Keratinocyte (primary cell): ENCODE results near the gene SLC39A9. TPM values are rescaled to one million over a fixed set of nuclear protein-coding genes. Genes with fewer than 3 reads are reported as not detected.

ENCODE experiments used
- DNase-seq: peaks from one replicate; pipeline ENCODE4 v3.0.0-alpha.2; 2011; ENCODE audit warnings: low read depth, missing footprints, low spot score
- FAIRE-seq: peaks from 2 replicates; lab custom pipeline; 2011; peaks lifted over from hg19 to GRCh38; lab: Jason Lieb, UNC
- H2AFZ ChIP-seq: 2 replicates; pipeline ENCODE4 v1.6.0; 2012; ENCODE audit warnings: low read length, control low read depth, inconsistent platforms; ENCODE audit not compliant: control insufficient read depth
- H3K27ac ChIP-seq: 2 replicates; pipeline ENCODE4 v1.5.1; 2011; ENCODE audit warnings: low read length; ENCODE audit not compliant: control insufficient read depth, insufficient read depth
- H3K27me3 ChIP-seq: 3 replicates; pipeline ENCODE4 v1.6.0; 2011; ENCODE audit warnings: low read length; ENCODE audit not compliant: control insufficient read depth, insufficient read depth; ENCODE audit errors: extremely low read depth
- H3K36me3 ChIP-seq, 2 experiments: 2 replicates in 1 of 2; 3 replicates in 1 of 2; pipeline ENCODE4 v1.5.1; 2011; ENCODE audit warnings: low read length in 2 of 2, mild to moderate bottlenecking in 1 of 2; ENCODE audit not compliant: control insufficient read depth in 2 of 2, insufficient read depth in 2 of 2; ENCODE audit errors: extremely low read depth in 1 of 2
- H3K4me1 ChIP-seq: 3 replicates; pipeline ENCODE4 v1.5.1; 2011; ENCODE audit warnings: low read length; ENCODE audit not compliant: control insufficient read depth, insufficient read depth; ENCODE audit errors: extremely low read depth
- H3K4me2 ChIP-seq: 3 replicates; pipeline ENCODE4 v1.6.0; 2011; ENCODE audit warnings: low read depth, low read length; ENCODE audit not compliant: control insufficient read depth, insufficient read depth; ENCODE audit errors: extremely low read depth
- H3K4me3 ChIP-seq, 3 experiments: fragments of 200-600 bp in 1 of 3; sonication (generic) in 1 of 3; 2 replicates in 2 of 3; 3 replicates in 1 of 3; pipeline ENCODE4 v1.5.1; 2011 to 2016; ENCODE audit warnings: low read length in 3 of 3, mild to moderate bottlenecking in 3 of 3, control low read depth in 2 of 3, inconsistent platforms in 1 of 3, low read depth in 1 of 3, mixed read lengths in 1 of 3, mixed run types in 1 of 3, moderate library complexity in 1 of 3; ENCODE audit not compliant: control insufficient read depth in 2 of 3, insufficient read depth in 2 of 3; ENCODE audit errors: extremely low read depth in 1 of 3
- H3K79me2 ChIP-seq: 2 replicates; pipeline ENCODE4 v1.6.0; 2012; ENCODE audit warnings: low read length; ENCODE audit not compliant: control insufficient read depth, insufficient read depth
- H3K9ac ChIP-seq: 3 replicates; pipeline ENCODE4 v1.6.0; 2011; ENCODE audit warnings: low read length; ENCODE audit not compliant: control insufficient read depth, insufficient read depth; ENCODE audit errors: extremely low read depth
- H3K9me1 ChIP-seq: 3 replicates; pipeline ENCODE4 v1.6.0; 2011; ENCODE audit warnings: low read length; ENCODE audit not compliant: control insufficient read depth, insufficient read depth; ENCODE audit errors: extremely low read depth
- H3K9me3 ChIP-seq: 2 replicates; pipeline ENCODE4 v1.5.1; 2012; ENCODE audit warnings: low read depth, low read length; ENCODE audit not compliant: control insufficient read depth
- H4K20me1 ChIP-seq: 3 replicates; pipeline ENCODE4 v1.6.0; 2011; ENCODE audit warnings: low read length; ENCODE audit not compliant: control insufficient read depth, insufficient read depth; ENCODE audit errors: extremely low read depth
- EZH2 ChIP-seq: IDR thresholded peaks from one replicate; pipeline ENCODE4 v1.6.1; 2012; ENCODE audit warnings: inconsistent platforms, mild to moderate bottlenecking, low read length, moderate library complexity
- dilution Hi-C: fragments of 300-500 bp; cut with MboI; formaldehyde crosslinking; loops from one replicate; pipeline ENCODE4 v1.7.0; 2020; ENCODE audit warnings: low sequenced_read_pairs; ENCODE audit not compliant: extremely low pct_ligation_motif_present
- polyA plus RNA-seq, 5 experiments: library from polyadenylated mRNA; depleted of rRNA in 3 of 5; stranded (reverse) in 3 of 5; stranded (forward) in 1 of 5; unstranded in 1 of 5; fragments of >200 nt; gene quantifications; 1 replicate in 1 of 5; 2 replicates in 3 of 5; 3 replicates in 1 of 5; pipeline versions ENCODE4 v1.2.1 to v1.2.3, GENCODE V29; 2011 to 2012; ENCODE audit warnings: missing spikeins in 2 of 5, low read depth in 1 of 5, low replicate concordance in 1 of 5
- TF ChIP-seq, protein P1 (sequence below), 3 experiments: IDR thresholded peaks in 1 of 3; conservative IDR thresholded peaks in 1 of 3; optimal IDR thresholded peaks in 1 of 3; 2 replicates in 2 of 3; 3 replicates in 1 of 3; pipeline versions ENCODE3 to v1.5.1; 2011; ENCODE audit warnings: low read length in 3 of 3, mild to moderate bottlenecking in 3 of 3, moderate library complexity in 2 of 3, control low read depth in 1 of 3, inconsistent platforms in 1 of 3; ENCODE audit not compliant: insufficient read depth in 2 of 3; ENCODE audit errors: extremely low read depth in 1 of 3

SLC39A9 gene
- polyA plus RNA-seq, 1 donor (not counting 4 experiments of a cell fraction or from before 2014, with no cell fraction given), result 58.8 TPM

DNA sequence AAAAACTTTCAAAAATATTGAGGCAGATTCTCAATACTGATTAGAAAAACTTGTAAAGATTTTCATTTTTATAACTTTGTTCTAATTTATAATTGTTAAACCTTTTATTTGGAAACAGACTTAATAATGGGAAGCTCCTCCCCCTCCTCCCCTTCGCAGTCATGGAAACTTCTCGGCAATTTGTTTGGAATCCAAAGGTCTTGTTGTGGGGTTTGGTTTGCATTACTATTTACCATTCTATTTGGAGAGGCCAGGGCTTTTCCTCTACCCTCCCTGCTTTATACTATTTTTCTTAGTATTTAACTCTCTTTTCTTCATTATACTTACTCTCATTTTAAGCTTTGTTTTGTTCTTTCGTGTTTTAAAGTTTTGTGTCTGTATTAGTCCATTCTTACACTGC, 6.0 kb downstream of the SLC39A9 start:
- no peaks in the 10 kb centered on the region for H3K9me3 ChIP-seq
- dilution Hi-C loops, result no loop called here
- no peak overlapping the region for H3K4me3 ChIP-seq
- peaks cover 15% of the 10 kb centered on the region for H3K4me1 ChIP-seq
- no peaks in the 10 kb centered on the region for H3K27me3 ChIP-seq
- H3K36me3 ChIP-seq, result no peaks in the 10 kb centered on the region
- no peak for DNase-seq
- H3K79me2 ChIP-seq, result peaks cover 83% of the 10 kb centered on the region
- H3K27ac ChIP-seq, result no peak overlapping the region
- no peak for FAIRE-seq
- no peak overlapping the region for H3K9ac ChIP-seq
- no peaks in the 10 kb centered on the region for H3K9me1 ChIP-seq
- no peak overlapping the region for H2AFZ ChIP-seq
- H3K4me2 ChIP-seq, result no peak overlapping the region
- peaks cover 2% of the 10 kb centered on the region for H4K20me1 ChIP-seq
- no peak for TF ChIP-seq EZH2
- TF ChIP-seq, protein P1, sequence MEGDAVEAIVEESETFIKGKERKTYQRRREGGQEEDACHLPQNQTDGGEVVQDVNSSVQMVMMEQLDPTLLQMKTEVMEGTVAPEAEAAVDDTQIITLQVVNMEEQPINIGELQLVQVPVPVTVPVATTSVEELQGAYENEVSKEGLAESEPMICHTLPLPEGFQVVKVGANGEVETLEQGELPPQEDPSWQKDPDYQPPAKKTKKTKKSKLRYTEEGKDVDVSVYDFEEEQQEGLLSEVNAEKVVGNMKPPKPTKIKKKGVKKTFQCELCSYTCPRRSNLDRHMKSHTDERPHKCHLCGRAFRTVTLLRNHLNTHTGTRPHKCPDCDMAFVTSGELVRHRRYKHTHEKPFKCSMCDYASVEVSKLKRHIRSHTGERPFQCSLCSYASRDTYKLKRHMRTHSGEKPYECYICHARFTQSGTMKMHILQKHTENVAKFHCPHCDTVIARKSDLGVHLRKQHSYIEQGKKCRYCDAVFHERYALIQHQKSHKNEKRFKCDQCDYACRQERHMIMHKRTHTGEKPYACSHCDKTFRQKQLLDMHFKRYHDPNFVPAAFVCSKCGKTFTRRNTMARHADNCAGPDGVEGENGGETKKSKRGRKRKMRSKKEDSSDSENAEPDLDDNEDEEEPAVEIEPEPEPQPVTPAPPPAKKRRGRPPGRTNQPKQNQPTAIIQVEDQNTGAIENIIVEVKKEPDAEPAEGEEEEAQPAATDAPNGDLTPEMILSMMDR (optimal IDR thresholded peaks at IDR 0.05 in 1 of 3, IDR thresholded peaks at IDR 0.05 in 1 of 3, conservative IDR thresholded peaks at IDR 0.05 in 1 of 3; ENCODE audit: extremely low read depth in 1 of 3, insufficient read depth in 2 of 3, low read length in 3 of 3), result no peak

DNA sequence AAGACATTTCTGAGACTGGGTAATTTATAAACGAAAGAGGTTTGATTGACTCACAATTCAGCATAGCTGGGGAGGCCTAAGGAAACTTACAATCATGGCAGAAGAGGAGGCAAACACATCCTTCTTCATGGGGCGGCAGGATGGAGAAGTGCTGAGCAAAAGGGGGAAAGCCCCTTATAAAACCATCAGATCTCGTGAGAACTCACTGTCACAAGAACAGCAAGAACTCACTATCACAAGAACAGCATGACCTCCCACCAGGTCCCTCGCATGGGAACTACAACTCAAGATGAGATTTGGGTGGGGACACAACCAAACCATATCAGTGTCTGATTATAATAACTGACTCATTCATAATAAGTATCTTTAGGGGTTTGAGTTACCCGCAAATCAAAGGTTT, 6.4 kb downstream of the SLC39A9 start:
- TF ChIP-seq EZH2, result no peak
- TF ChIP-seq, protein P1 (optimal IDR thresholded peaks at IDR 0.05 in 1 of 3, IDR thresholded peaks at IDR 0.05 in 1 of 3, conservative IDR thresholded peaks at IDR 0.05 in 1 of 3; ENCODE audit: extremely low read depth in 1 of 3, insufficient read depth in 2 of 3, low read length in 3 of 3), result no peak
- Histone ChIP-seq H3K27me3 (no peaks in the 10 kb centered on the region), H3K9me3 (no peaks in the 10 kb centered on the region), H4K20me1 (peaks cover 2% of the 10 kb centered on the region), H3K36me3 (no peaks in the 10 kb centered on the region), H3K9me1 (no peaks in the 10 kb centered on the region), H3K79me2 (peaks cover 80% of the 10 kb centered on the region), H3K9ac (no peak overlapping the region), H3K4me2 (no peak overlapping the region), H2AFZ (no peak overlapping the region), H3K4me3 (no peak overlapping the region), H3K4me1 (peaks cover 12% of the 10 kb centered on the region), H3K27ac (no peak overlapping the region)
- FAIRE-seq (no peak), DNase-seq (no peak)
- dilution Hi-C loops, result no loop called here
